Activated T-cell treated with anti-CD3 and anti-CD28 coated beads, Interleukin-2, amount 50 U/mL, for 48 hours (primary cell): ENCODE measurements around the gene CACNB1.

Experiments
- DNase-seq, 2 experiments: peaks; one replicate each; pipeline ENCODE4 v3.0.0-alpha.2; 2020

Gene CACNB1

GRCh38 chr17:39225308-39225958 lies 28.0 kb upstream of the CACNB1 start, which contains the start of gene STAC2:
Gene STAC2, minus strand, starts transcription at chr17:39225945. Its CDS starts 443 bp downstream, at chr17:39225502.
- DNase-seq: no peak

- DNase-seq: no peak
These were observed 27.4 kb upstream of the CACNB1 start for GRCh38 chr17:39224778-39225307.

- DNase-seq: no peak
These were observed 26.7 kb upstream of the CACNB1 start for GRCh38 chr17:39223907-39224777.

GRCh38 chr17:39222866-39223834 lies 25.7 kb upstream of the CACNB1 start:
- no peak for DNase-seq

GRCh38 chr17:39222151-39222550 lies 24.7 kb upstream of the CACNB1 start:
- DNase-seq: no peak

- no peak for DNase-seq
These were observed 24.1 kb upstream of the CACNB1 start for GRCh38 chr17:39221572-39221971.

- no peak for DNase-seq
These were observed 22.2 kb upstream of the CACNB1 start for GRCh38 chr17:39219647-39220154.

GRCh38 chr17:39218906-39219305 lies 21.4 kb upstream of the CACNB1 start:
- DNase-seq: no peak

- no peak for DNase-seq
These were observed 20.4 kb upstream of the CACNB1 start for GRCh38 chr17:39217734-39218369.

- DNase-seq: no peak
These were observed 16.4 kb upstream of the CACNB1 start for GRCh38 chr17:39213852-39214251.

GRCh38 chr17:39212841-39213480 lies 15.5 kb upstream of the CACNB1 start:
- DNase-seq: no peak

GRCh38 chr17:39212195-39212810 lies 14.8 kb upstream of the CACNB1 start:
- DNase-seq: no peak

- no peak for DNase-seq
These were observed 12.6 kb upstream of the CACNB1 start for GRCh38 chr17:39210093-39210434.

GRCh38 chr17:39209317-39210092 lies 12.0 kb upstream of the CACNB1 start:
- peak; percentile 74 to 82 for DNase-seq

GRCh38 chr17:39208893-39209292 lies 11.4 kb upstream of the CACNB1 start:
- peak in 1 of 2 experiments; percentile 46 for DNase-seq

- peak in 1 of 2 experiments; percentile 57 for DNase-seq
These were observed 10.7 kb upstream of the CACNB1 start for GRCh38 chr17:39208136-39208535.

GRCh38 chr17:39205112-39205526 lies 7.7 kb upstream of the CACNB1 start:
- peak in 1 of 2 experiments; percentile 44 for DNase-seq

GRCh38 chr17:39204245-39204644 lies 6.8 kb upstream of the CACNB1 start:
- no peak for DNase-seq

- no peak for DNase-seq
These were observed 3.6 kb upstream of the CACNB1 start for GRCh38 chr17:39200957-39201510.
